ENCODE results near the gene THADA. TPM values are rescaled to one million over a fixed set of nuclear protein-coding genes. Genes with fewer than 3 reads are reported as not detected.

THADA gene
- total and polyA plus RNA-seq, 2 donors (not counting 3 experiments of a cell fraction or from before 2014, with no cell fraction given): 22.6 to 25.3 TPM

- Histone ChIP-seq H3K79me2 (ENCODE audit: control insufficient read depth, insufficient read depth, low read length) (no peaks in the 10 kb centered on the region), H3K4me3 (replicated peaks in 1 of 3; ENCODE audit: insufficient read depth in 1 of 3, low read depth in 1 of 3, low read length in 3 of 3) (no peak overlapping the region), H3K36me3 (ENCODE audit: control insufficient read depth in 2 of 2, extremely low read depth in 1 of 2, insufficient read depth in 2 of 2, low read length in 2 of 2) (no peaks in the 10 kb centered on the region), H3K27me3 (ENCODE audit: control insufficient read depth in 2 of 2, insufficient read depth in 2 of 2, low read length in 2 of 2) (no peaks in the 10 kb centered on the region), H3K9me1 (replicated peaks; ENCODE audit: control insufficient read depth, extremely low read depth, insufficient read depth, low read length) (no peaks in the 10 kb centered on the region), H3K9ac (replicated peaks; ENCODE audit: extremely low read depth, insufficient read depth, low read length) (no peak overlapping the region), H3K9me3 (replicated peaks; ENCODE audit: control insufficient read depth, insufficient read depth, low read length) (no peaks in the 10 kb centered on the region), H3K4me2 (ENCODE audit: insufficient read depth, low read length) (no peak overlapping the region), H3K27ac (ENCODE audit: insufficient read depth, low read depth, low read length) (no peak overlapping the region), H4K20me1 (replicated peaks; ENCODE audit: control insufficient read depth, extremely low read depth, insufficient read depth, low read length) (no peaks in the 10 kb centered on the region), H3K4me1 (ENCODE audit: control insufficient read depth, extremely low read depth, insufficient read depth, low read length) (peaks cover 1% of the 10 kb centered on the region), H2AFZ (ENCODE audit: low read depth, low read length) (no peak overlapping the region)
- BruUV-seq (replicated peaks): no TSS peak
- no peak for DNase-seq (ENCODE audit: low read depth, low spot score)
- ChIA-PET POLR2A (no interaction called here), CTCF (interaction anchor here (1.5 kb wide), 1 partner anchor 176 kb away, joined by 6 read pairs; no protein-coding TSS in a partner anchor)
- intact Hi-C loops (cut with micrococcal nuclease): no loop called here
- TF ChIP-seq, protein P1, sequence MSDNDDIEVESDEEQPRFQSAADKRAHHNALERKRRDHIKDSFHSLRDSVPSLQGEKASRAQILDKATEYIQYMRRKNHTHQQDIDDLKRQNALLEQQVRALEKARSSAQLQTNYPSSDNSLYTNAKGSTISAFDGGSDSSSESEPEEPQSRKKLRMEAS (IDR thresholded peaks at IDR 0.05; ENCODE audit: insufficient read depth, insufficient read length): no peak
- TF ChIP-seq GATA2 (IDR thresholded peaks at IDR 0.05; ENCODE audit: insufficient read depth, insufficient read length, low read depth, low read length) (no peak), POLR2AphosphoS5 (IDR thresholded peaks at IDR 0.05; ENCODE audit: insufficient read depth, low read depth, low read length) (no peak), JUN (IDR thresholded peaks at IDR 0.05; ENCODE audit: borderline replicate concordance, insufficient read depth, insufficient read length, low read depth) (no peak), CTCF (IDR thresholded peaks at IDR 0.05; ENCODE audit: extremely low read depth in 1 of 2, insufficient read depth in 1 of 2, low read depth in 1 of 2, low read length in 2 of 2) (no peak), FOS (IDR thresholded peaks at IDR 0.05; ENCODE audit: borderline replicate concordance, insufficient read depth, low read length) (no peak), EZH2 (IDR thresholded peaks at IDR 0.05; ENCODE audit: borderline replicate concordance, low read depth, low read length, severe bottlenecking) (no peak)
- dilution Hi-C loops (cut with MboI; ENCODE audit: extremely low pct_ligation_motif_present, low sequenced_read_pairs): no loop called here
- no peak for FAIRE-seq
These were observed 287.9 kb downstream of the THADA start for GRCh38 chr2:43307973-43308372.

All from endothelial cell of umbilical vein (primary cell).